GM12865 (cell line): ENCODE measurements around the gene AANAT.

ENCODE experiments used
- DNase-seq: peaks from one replicate; pipeline ENCODE4 v3.0.0; 2010; ENCODE audit warnings: low read depth
- H3K4me3 ChIP-seq: 2 replicates; pipeline ENCODE4 v1.5.1; 2011; ENCODE audit warnings: mild to moderate bottlenecking, low read depth, low read length, control low read depth
- CTCF ChIP-seq: IDR thresholded peaks from 2 replicates; pipeline ENCODE4 v1.5.1; 2011; ENCODE audit warnings: low read length, control low read depth, low read depth, inconsistent platforms; ENCODE audit not compliant: insufficient read depth; ENCODE audit errors: missing control alignments

AANAT gene

GRCh38 chr17:76515274-76515949 lies 48.0 kb downstream of the AANAT start:
- peak; percentile 91 for DNase-seq
- H3K4me3 ChIP-seq: peak overlapping the region; percentile 4; the same call in 1 of the 2 replicates
- no peak for TF ChIP-seq CTCF

GRCh38 chr17:76517638-76518038 lies 50.2 kb downstream of the AANAT start:
- DNase-seq: no peak
- TF ChIP-seq CTCF: no peak
- no peak overlapping the region for H3K4me3 ChIP-seq

- TF ChIP-seq CTCF: no peak
- no peak overlapping the region for H3K4me3 ChIP-seq
- DNase-seq: no peak
These were observed 51.9 kb downstream of the AANAT start for GRCh38 chr17:76519048-76519966.
